Liver (tissue), 9 donors: Measurements from ENCODE around the gene CARD19. TPM values are rescaled to one million over a fixed set of nuclear protein-coding genes. Genes with fewer than 3 reads are reported as not detected.

Experiments used
- DNase-seq: peaks from one replicate; pipeline ENCODE4 v3.0.0-alpha.2; 2017; ENCODE audit warnings: low spot score
- H3K27ac ChIP-seq, 2 donors: one replicate each; pipeline ENCODE4 v1.7.0; 2013; ENCODE audit warnings: inconsistent platforms in 2 of 2, low read length in 2 of 2, control low read depth in 1 of 2, low read depth in 1 of 2, mild to moderate bottlenecking in 1 of 2
- H3K27me3 ChIP-seq, 4 donors: one replicate each; pipeline versions ENCODE4 v1.6.1 to v1.7.0; 2013; ENCODE audit warnings: low read length in 3 of 4, inconsistent platforms in 1 of 4, mild to moderate bottlenecking in 1 of 4, moderate library complexity in 1 of 4; ENCODE audit not compliant: control insufficient read depth in 4 of 4, insufficient read depth in 4 of 4
- H3K36me3 ChIP-seq, 4 donors: one replicate each; pipeline versions ENCODE4 v1.6.1 to v1.7.0; 2013; ENCODE audit warnings: low read length in 3 of 4, mild to moderate bottlenecking in 3 of 4, low read depth in 1 of 4, moderate library complexity in 1 of 4; ENCODE audit not compliant: control insufficient read depth in 4 of 4, insufficient read depth in 3 of 4
- H3K4me1 ChIP-seq, 4 donors: one replicate each; pipeline versions ENCODE4 v1.6.1 to v1.7.0; 2013; ENCODE audit warnings: low read length in 3 of 4, mild to moderate bottlenecking in 3 of 4, moderate library complexity in 1 of 4; ENCODE audit not compliant: control insufficient read depth in 4 of 4, insufficient read depth in 4 of 4
- H3K4me3 ChIP-seq, 3 donors: one replicate each; pipeline versions ENCODE4 v1.6.1 to v1.7.0; 2013; ENCODE audit warnings: low read length in 3 of 3, control low read depth in 1 of 3, low read depth in 1 of 3, mild to moderate bottlenecking in 1 of 3
- H3K9ac ChIP-seq, 2 donors: one replicate each; pipeline ENCODE4 v1.7.0; 2013; ENCODE audit warnings: low read length in 2 of 2, mild to moderate bottlenecking in 2 of 2, moderate library complexity in 2 of 2, control low read depth in 1 of 2, low read depth in 1 of 2
- H3K9me3 ChIP-seq, 4 donors: one replicate each; pipeline versions ENCODE4 v1.6.1 to v1.7.0; 2013; ENCODE audit warnings: low read length in 3 of 4; ENCODE audit not compliant: control insufficient read depth in 4 of 4
- EGR1 ChIP-seq, 2 donors: IDR thresholded peaks; 2 replicates each; pipeline ENCODE4 v1.6.1; 2016 to 2018; ENCODE audit warnings: antibody characterized with exemption in 2 of 2, low read depth in 2 of 2
- FOXA1 ChIP-seq: IDR thresholded peaks from 2 replicates; pipeline ENCODE4 v1.6.1; 2016; ENCODE audit warnings: antibody characterized with exemption
- FOXA2 ChIP-seq: IDR thresholded peaks from 2 replicates; pipeline ENCODE4 v1.6.1; 2016; ENCODE audit warnings: antibody characterized with exemption
- GABPA ChIP-seq, 2 donors: IDR thresholded peaks in 1 of 2; conservative IDR thresholded peaks in 1 of 2; 2 replicates each; pipeline ENCODE4 v1.6.1; 2016; ENCODE audit warnings: antibody characterized with exemption in 2 of 2, mild to moderate bottlenecking in 1 of 2, moderate library complexity in 1 of 2
- HNF4A ChIP-seq, 2 donors: conservative IDR thresholded peaks; 2 replicates each; pipeline ENCODE4 v1.6.1; 2016; ENCODE audit warnings: antibody characterized with exemption in 2 of 2, mild to moderate bottlenecking in 2 of 2
- HNF4G ChIP-seq: IDR thresholded peaks from 2 replicates; pipeline ENCODE4 v1.6.1; 2016; ENCODE audit warnings: antibody characterized with exemption
- JUND ChIP-seq, 2 donors: IDR thresholded peaks; 2 replicates each; pipeline ENCODE4 v1.6.1; 2016; ENCODE audit warnings: antibody characterized with exemption in 2 of 2
- NR2F2 ChIP-seq: IDR thresholded peaks from 2 replicates; pipeline ENCODE4 v1.6.1; 2016; ENCODE audit warnings: antibody characterized with exemption
- RAD21 ChIP-seq, 2 donors: IDR thresholded peaks; 2 replicates each; pipeline ENCODE4 v1.6.1; 2016; ENCODE audit warnings: antibody characterized with exemption in 2 of 2, mild to moderate bottlenecking in 2 of 2
- RXRA ChIP-seq, 2 donors: IDR thresholded peaks; 2 replicates each; pipeline ENCODE4 v1.6.1; 2017 to 2018; ENCODE audit warnings: antibody characterized with exemption in 2 of 2, mild to moderate bottlenecking in 1 of 2
- SP1 ChIP-seq: IDR thresholded peaks from 2 replicates; pipeline ENCODE4 v1.6.1; 2018; ENCODE audit warnings: antibody characterized with exemption, mild to moderate bottlenecking
- TAF1 ChIP-seq: conservative IDR thresholded peaks from 2 replicates; pipeline ENCODE4 v1.6.1; 2016; ENCODE audit warnings: antibody characterized with exemption, mild to moderate bottlenecking
- YY1 ChIP-seq: IDR thresholded peaks from 2 replicates; pipeline ENCODE4 v1.6.1; 2016; ENCODE audit warnings: antibody characterized with exemption, mild to moderate bottlenecking
- WGBS: extraction: QIAGEN DNeasy Blood & Tissue Kit; methylation state at CpG from one replicate; pipeline ENCODE4 v1.1.7; 2013; 5-methylcytosine and 5-hydroxymethylcytosine counted together
- polyA plus RNA-seq, 2 donors: library from polyadenylated mRNA; stranded (reverse) in 1 of 2; unstranded in 1 of 2; fragments of 200-250 nt in 1 of 2; fragments of >200 nt in 1 of 2; fragmentation: Nextera tagmentation in 1 of 2; extraction: Ambion mirVana in 1 of 2; gene quantifications; one replicate each; pipeline versions ENCODE4 v1.2.1 to v1.2.3, GENCODE V29; 2013 to 2015
- total RNA-seq, 2 donors: library from RNA; depleted of rRNA; stranded (reverse); fragments of >200 nt; gene quantifications; one replicate each; pipeline ENCODE4 v1.2.3, GENCODE V29; 2014
- TF ChIP-seq, protein P1 (sequence below): fragments of 150-350 bp; IDR thresholded peaks from 2 replicates; pipeline ENCODE4 v1.5.1; 2017; ENCODE audit warnings: improper control_type of control experiment, low read depth, low read length; ENCODE audit not compliant: missing input control
- TF ChIP-seq, protein P2 (sequence below): IDR thresholded peaks from 2 replicates; pipeline ENCODE4 v1.6.1; 2016; ENCODE audit warnings: antibody characterized with exemption, mild to moderate bottlenecking
- TF ChIP-seq, protein P3 (sequence below): IDR thresholded peaks from 2 replicates; pipeline ENCODE4 v1.6.1; 2016; ENCODE audit warnings: antibody characterized with exemption
- TF ChIP-seq, protein P4 (sequence below): IDR thresholded peaks from 2 replicates; pipeline ENCODE4 v1.6.1; 2016; ENCODE audit warnings: antibody characterized with exemption
- TF ChIP-seq, protein P5 (sequence below): IDR thresholded peaks from 2 replicates; pipeline ENCODE4 v1.6.1; 2016; ENCODE audit warnings: antibody characterized with exemption
- donor health status: healthy.
- donor health status: healthy.
- donor health status: healthy.
- donor health status: healthy.
- donor health status: healthy.

Gene CARD19
- total and polyA plus RNA-seq, 4 donors = 13.0 to 18.2 (median 16.3) TPM

DNA sequence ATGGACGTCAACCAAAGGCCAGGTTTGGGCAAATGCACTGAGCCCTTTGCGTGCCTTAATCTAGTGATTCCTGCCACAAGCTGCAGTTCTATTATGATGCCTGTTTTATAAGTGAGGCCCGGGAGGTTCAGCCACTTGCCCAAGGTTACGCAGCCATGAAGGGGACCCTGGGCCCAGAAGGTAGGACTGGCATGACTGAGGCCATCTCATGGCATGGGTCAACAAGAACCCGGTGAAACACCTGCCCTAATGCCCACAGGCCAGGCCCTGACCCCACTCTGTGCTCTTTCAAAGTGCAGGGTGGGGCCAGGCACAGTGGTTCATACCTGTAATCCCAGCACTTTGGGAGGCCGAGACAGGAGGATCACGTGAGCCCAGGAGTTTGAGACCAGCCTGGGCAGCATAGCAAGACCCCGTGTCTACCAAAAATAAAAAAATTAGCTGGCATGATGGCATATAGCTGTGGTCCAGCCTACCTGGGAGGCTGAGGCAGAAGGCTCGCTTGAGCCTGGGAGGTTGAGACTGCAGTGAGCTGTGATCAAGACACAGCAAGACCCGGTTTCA, 29.4 kb downstream of the CARD19 start:
- no peak overlapping the region for H3K27ac ChIP-seq
- H3K9me3 ChIP-seq = no peaks in the 10 kb centered on the region
- no peak for TF ChIP-seq FOXA2
- TF ChIP-seq HNF4G = no peak
- no peak for TF ChIP-seq EGR1 (IDR thresholded peaks at IDR 0.05; ENCODE audit: low read depth in 2 of 2)
- no peak for TF ChIP-seq TAF1
- no peak for TF ChIP-seq NR2F2
- no peak for TF ChIP-seq FOXA1
- TF ChIP-seq HNF4A (conservative IDR thresholded peaks at IDR 0.05) = no peak
- TF ChIP-seq, protein P1, sequence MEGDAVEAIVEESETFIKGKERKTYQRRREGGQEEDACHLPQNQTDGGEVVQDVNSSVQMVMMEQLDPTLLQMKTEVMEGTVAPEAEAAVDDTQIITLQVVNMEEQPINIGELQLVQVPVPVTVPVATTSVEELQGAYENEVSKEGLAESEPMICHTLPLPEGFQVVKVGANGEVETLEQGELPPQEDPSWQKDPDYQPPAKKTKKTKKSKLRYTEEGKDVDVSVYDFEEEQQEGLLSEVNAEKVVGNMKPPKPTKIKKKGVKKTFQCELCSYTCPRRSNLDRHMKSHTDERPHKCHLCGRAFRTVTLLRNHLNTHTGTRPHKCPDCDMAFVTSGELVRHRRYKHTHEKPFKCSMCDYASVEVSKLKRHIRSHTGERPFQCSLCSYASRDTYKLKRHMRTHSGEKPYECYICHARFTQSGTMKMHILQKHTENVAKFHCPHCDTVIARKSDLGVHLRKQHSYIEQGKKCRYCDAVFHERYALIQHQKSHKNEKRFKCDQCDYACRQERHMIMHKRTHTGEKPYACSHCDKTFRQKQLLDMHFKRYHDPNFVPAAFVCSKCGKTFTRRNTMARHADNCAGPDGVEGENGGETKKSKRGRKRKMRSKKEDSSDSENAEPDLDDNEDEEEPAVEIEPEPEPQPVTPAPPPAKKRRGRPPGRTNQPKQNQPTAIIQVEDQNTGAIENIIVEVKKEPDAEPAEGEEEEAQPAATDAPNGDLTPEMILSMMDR = no peak
- TF ChIP-seq YY1 = no peak
- TF ChIP-seq, protein P2, sequence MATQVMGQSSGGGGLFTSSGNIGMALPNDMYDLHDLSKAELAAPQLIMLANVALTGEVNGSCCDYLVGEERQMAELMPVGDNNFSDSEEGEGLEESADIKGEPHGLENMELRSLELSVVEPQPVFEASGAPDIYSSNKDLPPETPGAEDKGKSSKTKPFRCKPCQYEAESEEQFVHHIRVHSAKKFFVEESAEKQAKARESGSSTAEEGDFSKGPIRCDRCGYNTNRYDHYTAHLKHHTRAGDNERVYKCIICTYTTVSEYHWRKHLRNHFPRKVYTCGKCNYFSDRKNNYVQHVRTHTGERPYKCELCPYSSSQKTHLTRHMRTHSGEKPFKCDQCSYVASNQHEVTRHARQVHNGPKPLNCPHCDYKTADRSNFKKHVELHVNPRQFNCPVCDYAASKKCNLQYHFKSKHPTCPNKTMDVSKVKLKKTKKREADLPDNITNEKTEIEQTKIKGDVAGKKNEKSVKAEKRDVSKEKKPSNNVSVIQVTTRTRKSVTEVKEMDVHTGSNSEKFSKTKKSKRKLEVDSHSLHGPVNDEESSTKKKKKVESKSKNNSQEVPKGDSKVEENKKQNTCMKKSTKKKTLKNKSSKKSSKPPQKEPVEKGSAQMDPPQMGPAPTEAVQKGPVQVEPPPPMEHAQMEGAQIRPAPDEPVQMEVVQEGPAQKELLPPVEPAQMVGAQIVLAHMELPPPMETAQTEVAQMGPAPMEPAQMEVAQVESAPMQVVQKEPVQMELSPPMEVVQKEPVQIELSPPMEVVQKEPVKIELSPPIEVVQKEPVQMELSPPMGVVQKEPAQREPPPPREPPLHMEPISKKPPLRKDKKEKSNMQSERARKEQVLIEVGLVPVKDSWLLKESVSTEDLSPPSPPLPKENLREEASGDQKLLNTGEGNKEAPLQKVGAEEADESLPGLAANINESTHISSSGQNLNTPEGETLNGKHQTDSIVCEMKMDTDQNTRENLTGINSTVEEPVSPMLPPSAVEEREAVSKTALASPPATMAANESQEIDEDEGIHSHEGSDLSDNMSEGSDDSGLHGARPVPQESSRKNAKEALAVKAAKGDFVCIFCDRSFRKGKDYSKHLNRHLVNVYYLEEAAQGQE = no peak
- no peak for TF ChIP-seq RXRA (IDR thresholded peaks at IDR 0.05)
- TF ChIP-seq, protein P3, sequence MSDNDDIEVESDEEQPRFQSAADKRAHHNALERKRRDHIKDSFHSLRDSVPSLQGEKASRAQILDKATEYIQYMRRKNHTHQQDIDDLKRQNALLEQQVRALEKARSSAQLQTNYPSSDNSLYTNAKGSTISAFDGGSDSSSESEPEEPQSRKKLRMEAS = no peak
- TF ChIP-seq SP1 = no peak
- TF ChIP-seq, protein P4, sequence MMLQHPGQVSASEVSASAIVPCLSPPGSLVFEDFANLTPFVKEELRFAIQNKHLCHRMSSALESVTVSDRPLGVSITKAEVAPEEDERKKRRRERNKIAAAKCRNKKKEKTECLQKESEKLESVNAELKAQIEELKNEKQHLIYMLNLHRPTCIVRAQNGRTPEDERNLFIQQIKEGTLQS = no peak
- TF ChIP-seq, protein P5, sequence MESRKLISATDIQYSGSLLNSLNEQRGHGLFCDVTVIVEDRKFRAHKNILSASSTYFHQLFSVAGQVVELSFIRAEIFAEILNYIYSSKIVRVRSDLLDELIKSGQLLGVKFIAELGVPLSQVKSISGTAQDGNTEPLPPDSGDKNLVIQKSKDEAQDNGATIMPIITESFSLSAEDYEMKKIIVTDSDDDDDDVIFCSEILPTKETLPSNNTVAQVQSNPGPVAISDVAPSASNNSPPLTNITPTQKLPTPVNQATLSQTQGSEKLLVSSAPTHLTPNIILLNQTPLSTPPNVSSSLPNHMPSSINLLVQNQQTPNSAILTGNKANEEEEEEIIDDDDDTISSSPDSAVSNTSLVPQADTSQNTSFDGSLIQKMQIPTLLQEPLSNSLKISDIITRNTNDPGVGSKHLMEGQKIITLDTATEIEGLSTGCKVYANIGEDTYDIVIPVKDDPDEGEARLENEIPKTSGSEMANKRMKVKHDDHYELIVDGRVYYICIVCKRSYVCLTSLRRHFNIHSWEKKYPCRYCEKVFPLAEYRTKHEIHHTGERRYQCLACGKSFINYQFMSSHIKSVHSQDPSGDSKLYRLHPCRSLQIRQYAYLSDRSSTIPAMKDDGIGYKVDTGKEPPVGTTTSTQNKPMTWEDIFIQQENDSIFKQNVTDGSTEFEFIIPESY = no peak
- TF ChIP-seq GABPA (IDR thresholded peaks at IDR 0.05 in 1 of 2, conservative IDR thresholded peaks at IDR 0.05 in 1 of 2) = no peak
- TF ChIP-seq RAD21 (IDR thresholded peaks at IDR 0.05) = no peak
- no peak for TF ChIP-seq JUND (IDR thresholded peaks at IDR 0.05)
- no peak for DNase-seq
- H3K9ac ChIP-seq = no peak overlapping the region
- H3K4me1 ChIP-seq = peaks cover 9 to 32% (median 15%) of the 10 kb centered on the region in 4 donors
- no peak overlapping the region for H3K4me3 ChIP-seq
- peaks cover 4 to 22% (median 13%) of the 10 kb centered on the region in 4 donors for H3K36me3 ChIP-seq
- H3K27me3 ChIP-seq = no peaks in the 10 kb centered on the region
- WGBS = 95% methylated on average over 10 of the region's 10 CpGs
